Neural cell (in vitro differentiated cells): ENCODE results near the gene AGO4. TPM values are rescaled to one million over a fixed set of nuclear protein-coding genes. Genes with fewer than 3 reads are reported as not detected.

Experiments used
- H2AFZ ChIP-seq: fragments of 200-600, 300-800 bp; sonication (generic), shearing (Covaris generic); 2 replicates; pipeline ENCODE4 v1.6.0; 2014; ENCODE audit warnings: low read depth, mild to moderate bottlenecking, antibody characterized with exemption, low read length, moderate library complexity
- H3F3A ChIP-seq: fragments of 200-600 bp; shearing (Covaris generic); 2 replicates; pipeline ENCODE4 v1.6.1; 2016; ENCODE audit warnings: mild to moderate bottlenecking, moderate library complexity, mixed read lengths, antibody characterized with exemption, low read length; ENCODE audit not compliant: insufficient read depth, poor library complexity, severe bottlenecking
- H3K27ac ChIP-seq: fragments of 200-600, 300-800 bp; sonication (generic), shearing (Covaris generic); 2 replicates; pipeline ENCODE4 v1.5.1; 2014; ENCODE audit warnings: mild to moderate bottlenecking, low read length, moderate library complexity
- H3K27me3 ChIP-seq: fragments of 300-800, 200-600 bp; sonication (generic), shearing (Covaris generic); 2 replicates; pipeline ENCODE4 v1.6.0; 2014; ENCODE audit warnings: mild to moderate bottlenecking, low read depth, low read length, moderate library complexity; ENCODE audit not compliant: insufficient read depth
- H3K36me3 ChIP-seq: fragments of 300-800, 200-600 bp; sonication (generic), shearing (Covaris generic); 2 replicates; pipeline ENCODE4 v1.5.1; 2014; ENCODE audit warnings: mild to moderate bottlenecking, antibody characterized with exemption, low read length, moderate library complexity; ENCODE audit not compliant: insufficient read depth
- H3K4me2 ChIP-seq: fragments of 300-800, 200-600 bp; sonication (generic), shearing (Covaris generic); 2 replicates; pipeline ENCODE4 v1.6.0; 2014; ENCODE audit warnings: mild to moderate bottlenecking, low read length
- H3K4me3 ChIP-seq: fragments of 300-800, 200-600 bp; sonication (generic), shearing (Covaris generic); 2 replicates; pipeline ENCODE4 v1.5.1; 2014; ENCODE audit warnings: mild to moderate bottlenecking, low read length, moderate library complexity
- H3K79me2 ChIP-seq: fragments of 200-600 bp; shearing (Covaris generic); replicated peaks from 2 replicates; pipeline ENCODE4 v1.6.0; 2014; ENCODE audit warnings: mild to moderate bottlenecking, low read length, moderate library complexity; ENCODE audit not compliant: insufficient read depth
- H3K9ac ChIP-seq: fragments of 300-800, 200-600 bp; sonication (generic), shearing (Covaris generic); 2 replicates; pipeline ENCODE4 v1.6.1; 2016; ENCODE audit warnings: mild to moderate bottlenecking, low read length, mixed read lengths
- H3K9me2 ChIP-seq: fragments of 200-600 bp; shearing (Covaris generic); 2 replicates; pipeline ENCODE4 v1.6.1; 2016; ENCODE audit warnings: mild to moderate bottlenecking, low read length, mixed read lengths; ENCODE audit not compliant: insufficient read depth
- H3K9me3 ChIP-seq: fragments of 200-600, 300-800 bp; sonication (generic), shearing (Covaris generic); 2 replicates; pipeline ENCODE4 v1.6.1; 2016; ENCODE audit warnings: mild to moderate bottlenecking, mixed run types, low read length, moderate library complexity, mixed read lengths
- H4K20me1 ChIP-seq: fragments of 200-600 bp; shearing (Covaris generic); 2 replicates; pipeline ENCODE4 v1.6.1; 2016; ENCODE audit warnings: mild to moderate bottlenecking, mixed run types; ENCODE audit not compliant: insufficient read depth
- EP300 ChIP-seq: fragments of 450-650 bp; conservative IDR thresholded peaks from 2 replicates; pipeline ENCODE4 v1.6.1; 2014; ENCODE audit warnings: antibody characterized with exemption, mild to moderate bottlenecking, moderate library complexity; ENCODE audit not compliant: poor library complexity, severe bottlenecking
- EZH2 ChIP-seq: fragments of 200-600, 300-800 bp; shearing (Covaris generic), sonication (generic); IDR thresholded peaks from 2 replicates; pipeline ENCODE4 v1.6.1; 2014; ENCODE audit warnings: antibody characterized with exemption, low read length, borderline replicate concordance, mild to moderate bottlenecking; ENCODE audit not compliant: insufficient read depth, poor library complexity, severe bottlenecking
- MXI1 ChIP-seq: fragments of 450-650 bp; conservative IDR thresholded peaks from 2 replicates; pipeline ENCODE4 v1.6.1; 2014; ENCODE audit warnings: antibody characterized with exemption, mild to moderate bottlenecking; ENCODE audit not compliant: poor library complexity, severe bottlenecking
- POLR2AphosphoS5 ChIP-seq: IDR thresholded peaks from 2 replicates; pipeline ENCODE4 v1.6.1; 2012
- RAD21 ChIP-seq: fragments of 450-650 bp; conservative IDR thresholded peaks from 2 replicates; pipeline ENCODE4 v1.6.1; 2014; ENCODE audit warnings: antibody characterized with exemption, mild to moderate bottlenecking, moderate library complexity
- SMC3 ChIP-seq: fragments of 450-650 bp; conservative IDR thresholded peaks from 2 replicates; pipeline ENCODE4 v1.6.1; 2014; ENCODE audit warnings: antibody characterized with exemption, mild to moderate bottlenecking, moderate library complexity; ENCODE audit not compliant: poor library complexity
- TAF1 ChIP-seq: IDR thresholded peaks from 2 replicates; pipeline ENCODE4 v1.6.1; 2012; ENCODE audit warnings: low read depth
- polyA plus RNA-seq: library from polyadenylated mRNA; depleted of rRNA; stranded (reverse); fragments of >200 nt; gene quantifications from 2 replicates; pipeline ENCODE4 v1.2.3, GENCODE V29; 2014
- TF ChIP-seq, protein P1 (sequence below): fragments of 450-650 bp; IDR thresholded peaks from 2 replicates; pipeline ENCODE4 v1.5.1; 2014; ENCODE audit warnings: antibody characterized with exemption, mild to moderate bottlenecking, moderate library complexity; ENCODE audit not compliant: poor library complexity, severe bottlenecking
- TF ChIP-seq, protein P2 (sequence below): IDR thresholded peaks from 2 replicates; pipeline ENCODE4 v1.6.1; 2012; ENCODE audit warnings: borderline replicate concordance

AGO4 gene
- polyA plus RNA-seq, 1 donor from 2014 or later, result 51.9 TPM

DNA sequence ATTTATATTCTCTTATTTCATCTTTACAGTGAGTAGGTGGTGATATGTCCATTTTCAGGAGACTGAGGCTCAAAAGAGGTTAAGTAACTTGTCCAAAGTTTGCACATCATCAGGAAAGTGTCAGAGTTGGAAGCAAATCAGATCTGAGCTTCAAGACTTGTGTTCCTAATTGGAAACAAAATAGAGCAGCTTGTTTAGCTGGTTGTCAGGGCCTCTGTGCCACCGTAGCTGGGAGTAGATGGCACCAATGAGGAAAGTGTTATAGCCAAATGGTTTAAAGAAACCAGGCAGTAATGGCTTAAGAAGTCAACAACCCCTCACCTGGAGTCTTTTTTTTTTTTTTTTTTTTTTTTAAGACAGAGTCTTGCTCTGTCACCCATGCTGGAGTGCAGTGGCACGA, 94.9 kb downstream of the AGO4 start:
- no peaks in the 10 kb centered on the region for H4K20me1 ChIP-seq
- TF ChIP-seq RAD21, result no peak
- TF ChIP-seq, protein P1, sequence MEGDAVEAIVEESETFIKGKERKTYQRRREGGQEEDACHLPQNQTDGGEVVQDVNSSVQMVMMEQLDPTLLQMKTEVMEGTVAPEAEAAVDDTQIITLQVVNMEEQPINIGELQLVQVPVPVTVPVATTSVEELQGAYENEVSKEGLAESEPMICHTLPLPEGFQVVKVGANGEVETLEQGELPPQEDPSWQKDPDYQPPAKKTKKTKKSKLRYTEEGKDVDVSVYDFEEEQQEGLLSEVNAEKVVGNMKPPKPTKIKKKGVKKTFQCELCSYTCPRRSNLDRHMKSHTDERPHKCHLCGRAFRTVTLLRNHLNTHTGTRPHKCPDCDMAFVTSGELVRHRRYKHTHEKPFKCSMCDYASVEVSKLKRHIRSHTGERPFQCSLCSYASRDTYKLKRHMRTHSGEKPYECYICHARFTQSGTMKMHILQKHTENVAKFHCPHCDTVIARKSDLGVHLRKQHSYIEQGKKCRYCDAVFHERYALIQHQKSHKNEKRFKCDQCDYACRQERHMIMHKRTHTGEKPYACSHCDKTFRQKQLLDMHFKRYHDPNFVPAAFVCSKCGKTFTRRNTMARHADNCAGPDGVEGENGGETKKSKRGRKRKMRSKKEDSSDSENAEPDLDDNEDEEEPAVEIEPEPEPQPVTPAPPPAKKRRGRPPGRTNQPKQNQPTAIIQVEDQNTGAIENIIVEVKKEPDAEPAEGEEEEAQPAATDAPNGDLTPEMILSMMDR, result no peak
- no peak for TF ChIP-seq TAF1
- no peak for TF ChIP-seq SMC3
- no peak for TF ChIP-seq EP300
- TF ChIP-seq POLR2AphosphoS5, result no peak
- TF ChIP-seq, protein P2, sequence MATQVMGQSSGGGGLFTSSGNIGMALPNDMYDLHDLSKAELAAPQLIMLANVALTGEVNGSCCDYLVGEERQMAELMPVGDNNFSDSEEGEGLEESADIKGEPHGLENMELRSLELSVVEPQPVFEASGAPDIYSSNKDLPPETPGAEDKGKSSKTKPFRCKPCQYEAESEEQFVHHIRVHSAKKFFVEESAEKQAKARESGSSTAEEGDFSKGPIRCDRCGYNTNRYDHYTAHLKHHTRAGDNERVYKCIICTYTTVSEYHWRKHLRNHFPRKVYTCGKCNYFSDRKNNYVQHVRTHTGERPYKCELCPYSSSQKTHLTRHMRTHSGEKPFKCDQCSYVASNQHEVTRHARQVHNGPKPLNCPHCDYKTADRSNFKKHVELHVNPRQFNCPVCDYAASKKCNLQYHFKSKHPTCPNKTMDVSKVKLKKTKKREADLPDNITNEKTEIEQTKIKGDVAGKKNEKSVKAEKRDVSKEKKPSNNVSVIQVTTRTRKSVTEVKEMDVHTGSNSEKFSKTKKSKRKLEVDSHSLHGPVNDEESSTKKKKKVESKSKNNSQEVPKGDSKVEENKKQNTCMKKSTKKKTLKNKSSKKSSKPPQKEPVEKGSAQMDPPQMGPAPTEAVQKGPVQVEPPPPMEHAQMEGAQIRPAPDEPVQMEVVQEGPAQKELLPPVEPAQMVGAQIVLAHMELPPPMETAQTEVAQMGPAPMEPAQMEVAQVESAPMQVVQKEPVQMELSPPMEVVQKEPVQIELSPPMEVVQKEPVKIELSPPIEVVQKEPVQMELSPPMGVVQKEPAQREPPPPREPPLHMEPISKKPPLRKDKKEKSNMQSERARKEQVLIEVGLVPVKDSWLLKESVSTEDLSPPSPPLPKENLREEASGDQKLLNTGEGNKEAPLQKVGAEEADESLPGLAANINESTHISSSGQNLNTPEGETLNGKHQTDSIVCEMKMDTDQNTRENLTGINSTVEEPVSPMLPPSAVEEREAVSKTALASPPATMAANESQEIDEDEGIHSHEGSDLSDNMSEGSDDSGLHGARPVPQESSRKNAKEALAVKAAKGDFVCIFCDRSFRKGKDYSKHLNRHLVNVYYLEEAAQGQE, result no peak
- no peak for TF ChIP-seq MXI1
- no peak for TF ChIP-seq EZH2
- no peak overlapping the region for H3K27ac ChIP-seq
- H3K9ac ChIP-seq, result no peak overlapping the region
- H3K4me2 ChIP-seq, result no peak overlapping the region
- H3K9me2 ChIP-seq, result no peaks in the 10 kb centered on the region
- H3K9me3 ChIP-seq, result no peaks in the 10 kb centered on the region
- H3K79me2 ChIP-seq, result no peaks in the 10 kb centered on the region
- H3K4me3 ChIP-seq, result no peak overlapping the region
- no peaks in the 10 kb centered on the region for H3K27me3 ChIP-seq
- H3K36me3 ChIP-seq, result peaks cover 15% of the 10 kb centered on the region
- no peak overlapping the region for H2AFZ ChIP-seq
- no peaks in the 10 kb centered on the region for H3F3A ChIP-seq

Other genes with a start within 250 kb of the AGO4 start
- gene TFAP2E, start 234.7 kb upstream of the AGO4 start, polyA plus RNA-seq, result 7.0 and 7.6 TPM in 2 replicates
- 48.2 and 52.1 TPM in 2 replicates for gene PSMB2, start 166.5 kb upstream of the AGO4 start, polyA plus RNA-seq
- gene C1orf216, start 89.1 kb upstream of the AGO4 start, polyA plus RNA-seq, result 6.7 and 7.5 TPM in 2 replicates
- 0.76 and 2.4 TPM in 2 replicates for gene CLSPN, start 38.0 kb upstream of the AGO4 start, polyA plus RNA-seq
- gene AGO1, start 75.2 kb downstream of the AGO4 start, polyA plus RNA-seq, result 13.0 and 15.0 TPM in 2 replicates
- 9.4 and 10.2 TPM in 2 replicates for gene AGO3, start 123.1 kb downstream of the AGO4 start, polyA plus RNA-seq